ENCODE data around the gene C9orf40. TPM values are rescaled to one million over a fixed set of nuclear protein-coding genes. Genes with fewer than 3 reads are reported as not detected.

C9orf40 gene
- total RNA-seq, 1 donor from 2014 or later = 6.4 TPM

DNA sequence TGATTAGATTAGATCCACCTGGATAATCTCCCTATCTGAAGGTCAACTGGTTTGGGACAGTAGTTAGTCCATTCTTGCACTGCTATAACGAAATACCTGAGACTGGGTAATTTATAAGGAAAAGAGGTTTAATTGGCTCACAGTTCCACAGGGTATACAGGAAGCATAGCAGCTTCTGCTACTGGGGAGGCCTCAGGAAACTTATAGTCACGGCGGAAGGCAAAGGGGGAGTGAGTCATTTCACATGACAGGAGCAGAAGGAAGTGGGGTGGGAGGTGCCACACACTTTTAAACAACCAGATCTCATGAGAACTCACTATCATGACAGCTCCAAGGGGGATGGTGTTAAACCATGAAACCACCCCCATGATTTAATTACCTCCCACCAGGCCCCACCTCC lies 9.9 kb downstream of the C9orf40 start:
- DNase-seq (ENCODE audit: extremely low read depth, low read depth, low spot score) = no peak

DNA sequence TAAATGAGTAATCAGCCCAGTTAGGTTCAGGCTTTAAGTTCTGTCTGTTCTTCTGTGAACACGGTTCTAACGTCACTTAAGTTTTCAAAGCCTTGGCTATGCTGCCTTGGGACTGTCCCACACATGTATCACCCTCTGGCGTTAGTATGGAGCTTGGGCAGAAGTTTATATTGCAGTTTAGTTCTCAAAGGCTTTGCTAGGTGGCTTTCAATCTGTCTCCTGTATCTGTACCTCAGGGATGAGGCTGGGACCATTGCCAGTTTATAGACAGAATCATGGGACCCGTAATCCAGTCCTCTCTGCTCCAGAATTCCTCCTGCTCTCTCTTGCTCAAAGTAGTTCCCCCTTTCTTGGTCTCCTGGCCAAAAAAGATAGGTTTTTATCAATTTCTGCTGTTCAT lies 12.1 kb downstream of the C9orf40 start:
- DNase-seq (ENCODE audit: extremely low read depth, low read depth, low spot score) = no peak

DNA sequence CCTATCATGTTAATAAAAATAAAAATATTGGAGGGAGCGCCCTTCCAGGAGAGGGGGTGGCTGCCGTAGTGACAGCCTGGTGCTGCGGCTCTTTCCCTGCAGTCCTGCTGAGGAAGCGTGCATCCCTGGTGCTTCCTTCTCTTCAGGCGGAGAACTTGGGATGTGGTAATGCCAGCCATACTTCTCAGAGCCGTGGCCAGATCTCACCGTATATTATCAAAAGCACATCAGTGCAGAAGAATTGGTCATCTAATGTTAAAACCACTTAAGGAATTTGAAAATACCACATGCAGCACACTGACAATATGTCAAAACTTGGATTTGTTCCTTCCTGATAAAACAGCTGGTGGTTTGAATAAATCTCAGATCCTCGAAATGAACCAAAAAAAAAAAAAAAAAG lies 17.7 kb downstream of the C9orf40 start:
- DNase-seq (ENCODE audit: extremely low read depth, low read depth, low spot score) = no peak

DNA sequence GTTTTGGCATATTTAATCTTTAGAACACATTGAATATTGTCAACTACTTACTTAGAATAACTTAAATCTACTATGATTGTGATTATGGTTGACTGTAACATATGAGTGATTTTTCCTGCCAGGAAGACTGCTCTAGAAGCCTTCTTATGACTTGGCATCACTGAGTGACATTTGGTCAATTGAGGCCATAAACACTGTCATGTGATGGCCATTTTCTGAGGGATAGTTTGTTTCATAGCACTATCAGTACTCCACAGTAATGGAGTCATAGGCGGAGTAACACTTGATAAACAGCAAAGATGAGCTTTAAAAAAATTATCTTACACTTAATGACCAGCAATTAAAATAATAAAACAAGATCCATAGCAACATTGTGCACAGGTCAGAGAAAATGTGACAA lies 31.0 kb downstream of the C9orf40 start:
- DNase-seq (ENCODE audit: extremely low read depth, low read depth, low spot score) = no peak

DNA sequence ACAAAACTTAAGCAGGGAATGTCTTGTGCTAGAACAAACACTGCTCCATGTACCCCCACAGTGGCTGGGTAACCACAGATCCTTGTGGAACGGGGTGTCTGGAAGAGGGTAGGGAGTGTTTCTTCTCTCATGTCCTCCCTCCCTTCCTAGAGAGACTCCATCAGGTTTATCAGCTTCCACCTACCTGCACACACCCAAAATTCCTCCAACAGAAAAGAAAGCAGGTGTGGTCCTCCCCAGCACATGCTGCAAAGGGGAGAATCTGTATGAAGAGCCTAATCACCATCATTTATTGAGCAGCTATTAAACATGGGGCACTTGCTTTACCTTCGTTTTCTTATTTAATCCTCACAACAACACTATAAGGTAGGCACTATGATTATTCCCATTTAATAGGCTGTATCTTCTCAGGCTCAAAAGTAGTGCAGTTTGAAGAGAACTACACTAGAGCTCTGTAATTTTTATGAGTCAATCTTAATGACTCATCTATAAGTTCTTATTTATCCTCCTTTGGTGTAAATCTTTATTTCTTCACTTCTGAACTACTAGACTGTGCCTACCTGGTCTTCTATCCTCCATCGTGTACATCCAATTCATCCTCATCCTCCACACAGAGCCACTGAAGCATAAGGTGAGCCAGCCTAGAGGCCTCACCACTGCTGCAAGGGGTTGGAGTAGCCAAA lies 31.6 kb downstream of the C9orf40 start:
- no peak for DNase-seq (ENCODE audit: extremely low read depth, low read depth, low spot score)

DNA sequence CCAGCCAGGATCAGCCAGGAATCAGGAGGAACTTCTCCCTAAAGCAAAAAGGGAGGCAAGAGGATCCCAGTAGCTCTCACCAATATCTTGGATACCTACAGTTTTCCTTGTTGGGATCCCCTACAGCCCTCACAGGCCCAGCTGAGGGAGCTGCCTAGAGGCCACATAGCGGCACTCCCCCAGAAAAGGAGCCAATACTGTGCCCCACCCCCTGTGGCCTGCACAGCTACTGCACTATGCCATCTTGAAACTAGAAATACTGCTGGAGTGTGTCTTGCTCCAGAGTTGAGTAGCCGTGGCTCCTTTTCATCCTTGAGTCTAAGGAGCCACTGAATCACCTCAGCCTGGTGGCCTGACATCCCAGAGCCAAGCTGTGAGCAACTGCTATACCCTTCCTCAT lies 42.7 kb downstream of the C9orf40 start:
- DNase-seq (ENCODE audit: extremely low read depth, low read depth, low spot score) = no peak

DNA sequence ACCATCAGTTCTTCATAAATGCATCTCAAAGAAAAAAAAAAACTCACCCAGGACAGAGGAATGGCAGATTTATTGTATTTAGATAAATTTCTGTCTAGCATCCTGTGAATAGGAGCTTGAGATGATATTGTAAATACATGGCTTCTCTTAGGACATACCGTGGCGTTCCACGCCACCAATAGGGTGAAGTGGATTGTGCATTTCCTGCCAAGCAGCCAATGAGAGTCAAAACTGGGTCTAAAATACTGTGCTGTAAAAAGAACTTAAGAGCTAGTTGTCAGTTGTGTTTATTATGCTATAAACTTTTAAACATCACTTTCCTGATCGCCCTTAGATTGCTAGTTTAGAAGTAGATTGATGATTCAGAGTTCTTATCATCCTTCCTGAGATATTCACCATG lies 44.0 kb downstream of the C9orf40 start:
- DNase-seq (ENCODE audit: extremely low read depth, low read depth, low spot score) = no peak

DNA sequence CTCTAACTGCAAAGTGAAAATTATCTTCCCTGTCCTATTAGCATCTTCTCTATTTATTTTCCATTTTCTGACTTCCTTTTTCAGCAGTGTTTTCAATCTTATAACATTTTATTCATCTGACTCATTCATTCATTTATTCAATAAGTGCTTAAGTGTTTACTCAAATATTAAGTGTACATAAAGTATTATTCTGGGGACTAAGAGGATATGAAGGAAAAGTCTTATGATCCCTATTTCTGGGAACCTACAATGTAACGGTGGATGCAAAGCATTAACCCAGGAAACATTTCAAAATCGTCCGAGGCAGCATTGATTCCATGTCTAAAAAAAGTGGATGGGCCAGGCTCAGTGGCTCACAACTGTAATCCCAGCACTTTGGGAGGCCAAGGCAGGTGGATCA lies 45.6 kb downstream of the C9orf40 start:
- DNase-seq (ENCODE audit: extremely low read depth, low read depth, low spot score) = no peak

DNA sequence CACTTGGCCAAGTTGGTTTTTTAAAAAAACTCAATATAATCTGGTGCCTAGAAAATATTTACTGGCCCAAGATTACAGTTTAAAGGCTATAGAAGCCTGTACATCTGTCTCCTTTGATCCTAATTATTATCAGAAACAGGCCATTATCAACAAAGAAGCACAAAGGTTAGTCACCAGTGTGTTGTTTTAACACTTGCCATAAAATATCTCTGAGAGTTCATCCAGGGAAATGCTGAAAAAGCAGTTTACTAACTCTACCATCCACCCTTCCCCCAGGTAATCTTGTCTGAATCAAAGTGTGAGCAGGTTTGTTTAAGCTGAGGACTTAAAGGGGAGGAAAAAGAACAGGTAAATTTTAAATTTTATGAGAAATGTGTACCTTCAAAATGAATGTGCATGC lies 51.7 kb downstream of the C9orf40 start:
- no peak for DNase-seq (ENCODE audit: extremely low read depth, low read depth, low spot score)

Other genes with a start within 250 kb of the C9orf40 start
- 0.12 and 0.19 TPM in 2 replicates for gene TRPM6, start 65.0 kb downstream of the C9orf40 start, total RNA-seq
- gene CARNMT1, start 75.4 kb upstream of the C9orf40 start, total RNA-seq = 18.3 and 18.6 TPM in 2 replicates
- gene NMRK1, start 135.2 kb upstream of the C9orf40 start, total RNA-seq = 28.4 and 36.1 TPM in 2 replicates
- 62.8 and 63.5 TPM in 2 replicates for gene OSTF1, start 135.6 kb upstream of the C9orf40 start, total RNA-seq

Data from glomerular endothelial cell (primary cell).